ENCODE measurements around the gene LRP5. TPM values are rescaled to one million over a fixed set of nuclear protein-coding genes. Genes with fewer than 3 reads are reported as not detected.

LRP5 gene
- total and polyA plus RNA-seq, 9 of the 15 experiments (the other 6 are each of a cell fraction or from before 2014, with no cell fraction given) = 0.48 to 44.2 (median 13.5) TPM

GRCh38 chr11:68273026-68273738 lies 39.2 kb upstream of the LRP5 start (continued):
- TF ChIP-seq USF1 (CRISPR knock-in tag; IDR thresholded peaks at IDR 0.05) (no peak), RUNX1 (IDR thresholded peaks at IDR 0.05; ENCODE audit: low read depth) (no peak), SP1 (CRISPR knock-in tag; IDR thresholded peaks at IDR 0.05) (no peak), NKRF (IDR thresholded peaks at IDR 0.05; ENCODE audit: borderline replicate concordance) (no peak), CBFA2T3 (IDR thresholded peaks at IDR 0.05) (no peak), ETV1 (tag; conservative IDR thresholded peaks at IDR 0.05; ENCODE audit: low read depth) (no peak), HDAC1 (IDR thresholded peaks at IDR 0.05) (no peak), GABPA (tag; conservative IDR thresholded peaks at IDR 0.05; ENCODE audit: low read depth) (no peak), MBD1 (CRISPR knock-in tag; IDR thresholded peaks at IDR 0.05) (no peak), E4F1 (CRISPR knock-in tag; IDR thresholded peaks at IDR 0.05; ENCODE audit: borderline replicate concordance) (no peak)

Data from K562 (cell line).